Central memory CD4-positive, alpha-beta T cell (primary cell): ENCODE measurements around the gene CSTF1.
A peak's percentile ranks its signal among the peaks of the same experiment; 100 is the strongest.
"Not testable (repeated sequence)": the region's sequence is repeated elsewhere in the genome, so short reads cannot be mapped to it uniquely, and the experiment has no call there.

ENCODE experiments used
- DNase-seq: peaks from one replicate; pipeline ENCODE4 v3.0.0; 2022

Gene CSTF1

GRCh38 chr20:56411287-56411686, 18.8 kb downstream of the CSTF1 start:
- DNase-seq: not testable (repeated sequence)

DNA sequence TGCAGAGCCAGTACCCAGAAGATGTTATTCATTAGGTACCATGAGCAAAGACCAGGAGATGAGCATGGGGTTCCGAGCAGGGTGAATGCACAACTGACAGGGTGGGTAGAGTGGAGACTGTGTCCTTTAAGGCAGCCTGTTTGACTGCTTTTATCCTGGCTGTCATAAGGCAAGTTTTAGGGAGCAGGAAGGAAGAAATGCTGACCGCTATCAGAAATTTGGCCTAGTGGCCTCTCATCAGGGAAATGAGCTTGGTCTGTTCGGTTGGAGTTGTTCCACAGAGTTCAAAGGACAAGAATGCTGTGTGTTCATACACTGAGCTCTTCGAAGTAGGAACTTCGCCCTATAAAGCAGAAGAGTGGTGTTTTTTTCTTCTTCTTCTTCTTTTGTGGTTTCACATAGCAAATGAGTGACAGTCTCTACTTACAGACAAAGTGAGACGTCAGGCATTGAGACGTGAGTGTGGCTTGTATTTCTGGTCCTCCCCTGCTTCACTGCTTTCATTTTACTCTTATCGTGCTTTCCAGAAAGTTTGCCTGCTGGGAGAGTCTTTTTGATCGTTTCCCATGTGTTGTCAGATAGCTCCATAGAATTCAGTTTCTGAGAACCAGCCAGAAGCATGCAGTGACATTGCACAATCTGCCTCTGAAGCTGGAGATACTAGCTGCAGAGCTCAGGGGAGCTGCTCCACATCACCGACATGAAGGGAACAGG, 19.5 kb downstream of the CSTF1 start, which contains the start of gene CASS4:
Gene CASS4, plus strand, starts transcription at position 502 of the 714 bp plus-strand sequence. Its CDS starts 199 bp downstream, at position 701.
- DNase-seq: peak; percentile 69

DNA sequence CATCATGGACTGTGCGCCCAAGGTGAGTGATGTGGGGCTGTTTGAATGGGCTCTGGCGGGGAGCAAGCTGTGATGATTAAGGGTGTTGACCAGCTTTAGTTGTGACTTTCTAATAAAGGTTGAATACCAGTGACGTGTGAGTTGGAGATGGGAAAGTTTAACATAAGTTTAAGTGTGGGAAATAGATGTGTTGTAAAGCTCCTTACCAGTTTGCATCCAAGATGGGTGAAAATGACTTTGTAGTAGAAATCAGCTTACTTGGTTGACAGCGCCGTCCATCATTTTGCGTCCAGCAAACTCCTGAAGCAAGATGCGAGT, 20.0 kb downstream of the CSTF1 start:
- no peak for DNase-seq

DNA sequence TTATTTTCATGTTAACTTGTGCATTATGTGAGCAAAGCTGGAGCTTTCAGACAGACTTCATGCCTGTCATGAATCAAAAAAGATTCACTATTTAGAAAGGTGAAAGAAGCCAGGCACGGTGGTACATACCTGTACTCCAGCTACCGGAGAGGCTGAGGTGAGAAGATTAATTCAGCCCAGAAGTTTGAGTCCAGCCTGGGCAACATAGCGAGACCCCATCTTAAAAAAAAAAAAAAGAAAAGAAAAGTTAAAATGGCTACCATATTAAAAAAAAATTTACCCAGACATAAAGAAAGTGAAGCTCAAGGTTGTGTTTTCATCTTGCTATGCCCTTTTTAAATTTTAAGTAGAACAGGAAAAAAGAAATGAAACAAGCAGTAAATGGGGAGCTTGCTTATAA, 20.5 kb downstream of the CSTF1 start:
- no peak for DNase-seq

- DNase-seq: peak; percentile 37
Observed at GRCh38 chr20:56414842-56415765, 22.7 kb downstream of the CSTF1 start.

DNA sequence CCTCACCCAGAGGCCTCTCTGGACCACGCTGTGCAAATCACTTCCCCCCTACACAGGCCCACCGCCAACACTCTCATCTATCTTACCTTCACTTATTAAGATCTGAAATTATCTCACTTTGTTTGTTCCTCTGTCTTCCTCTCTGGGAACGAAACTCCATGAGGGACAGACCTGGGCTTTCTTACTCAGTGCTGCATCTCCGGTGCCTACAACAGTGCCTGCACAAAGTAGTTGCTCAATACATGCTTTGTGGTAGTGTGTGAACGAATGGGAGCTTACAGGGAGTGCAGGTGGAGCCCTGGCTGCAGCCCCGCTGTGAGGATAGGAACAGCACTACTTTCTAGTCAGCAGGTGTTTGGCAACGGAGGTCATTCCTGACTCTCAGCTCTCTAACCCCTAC, 25.0 kb downstream of the CSTF1 start:
- no peak for DNase-seq

DNA sequence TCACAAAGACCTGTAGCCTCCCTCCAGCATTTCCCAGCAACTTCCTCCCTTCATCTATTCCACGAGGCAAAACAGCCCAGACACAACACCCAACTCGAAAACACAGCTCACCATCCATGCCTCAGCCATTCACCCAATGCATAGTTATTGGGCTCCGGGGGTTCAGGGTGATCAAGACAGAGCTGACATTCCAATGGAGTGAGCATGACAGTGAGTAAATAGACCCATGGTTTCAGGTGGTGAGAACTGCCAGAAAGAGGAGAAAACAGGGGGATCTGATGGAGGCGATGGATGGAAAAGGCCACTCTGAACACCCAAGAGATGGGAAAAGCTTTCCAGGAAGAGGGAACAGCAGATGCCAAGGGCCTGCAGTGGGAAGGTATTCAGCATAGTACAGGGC, 25.5 kb downstream of the CSTF1 start:
- no peak for DNase-seq

GRCh38 chr20:56418385-56418861, 26.0 kb downstream of the CSTF1 start:
- DNase-seq: no peak

GRCh38 chr20:56420028-56420427, 27.6 kb downstream of the CSTF1 start:
- no peak for DNase-seq

- DNase-seq: no peak
Observed at GRCh38 chr20:56420940-56421688, 28.7 kb downstream of the CSTF1 start.

GRCh38 chr20:56422076-56422823, 29.8 kb downstream of the CSTF1 start:
- no peak for DNase-seq

DNA sequence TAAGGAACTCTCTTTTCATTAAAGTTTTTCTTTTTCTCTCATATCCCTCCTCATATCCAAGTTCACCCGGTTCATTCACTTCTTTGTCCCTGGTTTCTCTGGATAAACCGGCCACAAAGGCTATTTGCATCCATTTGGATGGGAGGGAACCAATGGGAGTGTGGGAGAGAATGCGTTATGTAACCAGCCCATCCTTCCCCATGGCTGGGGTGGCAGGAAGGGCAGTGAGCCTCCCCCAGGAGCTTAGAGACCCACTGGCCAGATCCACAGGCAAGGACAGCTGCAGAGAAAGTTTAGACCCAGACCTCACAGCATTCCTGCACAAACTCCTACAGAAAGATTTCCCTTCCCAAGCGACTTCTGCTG, 30.4 kb downstream of the CSTF1 start:
- no peak for DNase-seq

- no peak for DNase-seq
Observed at GRCh38 chr20:56423211-56423610, 30.8 kb downstream of the CSTF1 start.

DNA sequence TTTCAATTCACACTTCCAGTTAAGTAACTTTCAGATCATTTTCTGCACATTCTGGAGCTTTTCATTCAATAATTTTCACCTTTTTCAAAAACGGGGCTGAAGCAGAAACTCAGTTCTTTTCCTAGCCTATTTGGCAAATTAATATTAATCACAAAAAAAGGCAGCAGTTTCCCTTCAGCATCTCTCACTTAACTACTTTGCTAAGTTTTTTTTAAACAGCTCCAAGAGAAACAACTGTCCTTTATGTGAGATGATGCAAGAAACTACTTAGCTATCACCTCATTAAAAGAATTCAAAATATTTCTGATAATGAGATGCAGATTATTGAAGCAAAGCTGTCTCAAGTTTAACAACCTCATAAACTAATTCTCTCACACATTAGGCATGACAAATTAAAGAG, 31.4 kb downstream of the CSTF1 start:
- no peak for DNase-seq

DNA sequence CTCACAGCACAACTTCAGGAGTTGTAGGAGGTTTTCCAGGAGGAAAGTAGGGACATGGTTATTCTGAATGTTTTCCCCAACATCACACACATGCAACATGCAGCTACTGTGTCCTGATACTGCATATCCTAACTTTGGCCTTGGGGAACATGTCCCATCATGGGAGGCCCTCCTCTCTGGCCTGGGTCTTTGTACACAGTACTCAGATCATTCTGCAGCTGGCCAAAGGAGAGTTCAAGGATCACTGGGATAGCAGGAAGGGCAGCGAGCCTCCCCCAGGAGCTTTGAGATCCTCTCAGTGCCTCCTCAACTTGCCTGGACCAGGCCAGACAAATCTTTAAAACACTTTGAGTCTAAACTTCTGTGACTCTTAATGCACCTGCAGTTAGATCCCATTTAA, 32.5 kb downstream of the CSTF1 start:
- DNase-seq: no peak

DNA sequence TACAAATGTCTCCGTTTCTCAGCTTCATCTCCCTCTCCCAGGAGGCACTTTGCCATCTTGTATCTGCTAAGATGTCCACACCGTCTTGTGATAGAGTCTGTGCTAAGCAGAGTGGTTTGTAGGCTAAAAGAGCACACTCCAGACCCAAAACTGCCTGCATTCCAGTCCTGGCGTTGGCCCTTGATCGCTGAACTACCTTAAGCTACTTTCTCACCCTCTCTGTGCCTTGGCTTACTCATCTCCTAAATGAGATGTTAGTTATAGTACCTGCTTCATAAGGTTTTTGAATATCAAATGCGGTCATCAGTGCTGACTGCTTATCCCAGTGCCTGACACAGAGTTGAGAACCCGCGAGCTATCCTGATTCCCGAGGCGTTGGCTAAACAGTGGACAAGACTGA, 33.6 kb downstream of the CSTF1 start:
- no peak for DNase-seq

- DNase-seq: no peak
Observed at GRCh38 chr20:56426926-56427325, 34.5 kb downstream of the CSTF1 start.

DNA sequence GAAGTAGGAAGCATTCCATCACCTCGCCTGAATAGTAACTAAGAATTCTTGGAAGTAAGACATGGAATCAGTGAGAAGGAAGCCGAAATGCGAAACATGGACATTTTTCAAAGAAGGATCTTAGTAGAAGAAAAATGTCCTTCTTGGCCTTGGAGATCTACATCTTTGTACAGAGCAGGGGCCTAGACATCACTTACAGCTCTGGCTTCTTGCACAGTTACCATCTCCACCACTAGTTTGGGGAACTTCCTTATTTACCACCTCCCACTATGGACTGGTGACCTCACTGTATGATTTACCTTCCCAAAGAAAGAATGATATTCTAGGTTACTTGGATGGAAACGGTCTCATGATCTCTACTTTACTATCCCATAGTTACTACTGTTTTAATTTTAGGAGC, 35.4 kb downstream of the CSTF1 start:
- no peak for DNase-seq

DNA sequence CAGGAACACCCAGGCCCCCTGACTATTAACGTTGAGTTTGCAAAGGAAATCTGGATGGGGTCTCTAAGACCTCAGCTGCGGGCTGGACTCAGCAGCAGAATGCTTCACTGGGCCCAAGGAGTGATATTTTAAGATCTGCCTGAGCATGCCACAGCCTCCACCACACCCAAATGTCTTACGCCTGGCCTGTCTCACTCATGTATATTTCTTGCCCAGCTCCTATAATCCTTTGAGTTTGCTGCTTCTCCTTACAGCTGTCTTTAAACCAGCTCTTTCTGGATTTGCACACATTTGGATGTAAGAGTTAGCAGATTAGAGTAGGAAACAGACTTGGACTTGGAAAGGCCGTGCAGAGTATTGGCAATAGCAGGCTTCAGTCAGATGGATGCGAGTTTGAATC, 36.0 kb downstream of the CSTF1 start:
- no peak for DNase-seq

GRCh38 chr20:56428881-56429280, 36.4 kb downstream of the CSTF1 start:
- DNase-seq: no peak

GRCh38 chr20:56429502-56429901, 37.1 kb downstream of the CSTF1 start:
- no peak for DNase-seq

DNA sequence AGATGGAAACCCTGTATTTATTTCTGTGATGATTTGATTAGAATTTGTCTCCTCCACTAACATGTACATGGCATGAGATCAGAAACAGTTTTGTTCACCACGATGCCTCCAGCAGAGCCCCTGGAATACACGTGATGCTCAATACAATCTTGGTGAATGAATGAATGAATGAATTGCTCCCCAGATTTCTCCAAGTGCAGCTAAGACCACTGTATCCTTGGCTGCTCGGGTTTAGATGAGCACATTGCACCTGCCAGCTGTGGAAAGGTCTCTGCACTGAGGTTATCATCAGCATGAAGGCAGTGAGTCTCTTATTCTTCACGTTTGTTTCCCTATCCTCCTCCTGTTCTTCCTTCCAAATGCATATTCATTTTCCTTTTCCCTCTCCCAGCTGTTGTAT, 37.5 kb downstream of the CSTF1 start:
- no peak for DNase-seq

DNA sequence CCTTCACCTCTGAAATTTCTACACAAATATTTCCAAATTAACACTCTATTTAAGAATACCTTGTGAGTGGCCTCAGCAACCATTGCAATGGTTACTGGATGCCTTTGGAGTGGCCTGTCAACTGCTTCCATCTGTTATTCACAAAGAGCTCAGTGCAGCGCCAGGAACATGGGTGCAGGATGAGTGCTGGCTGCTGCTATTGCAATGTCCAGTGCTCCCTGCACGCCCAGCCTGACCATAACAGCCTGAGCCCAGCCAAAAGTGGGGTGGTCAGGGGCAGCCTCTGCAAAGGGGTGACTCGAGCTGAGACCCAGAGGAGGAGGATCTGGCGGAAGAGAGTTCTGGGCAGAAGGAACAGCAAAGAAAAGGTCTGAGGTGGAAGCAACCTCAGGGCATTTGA, 38.0 kb downstream of the CSTF1 start:
- DNase-seq: no peak
